Breast epithelium (tissue), 3 donors: Measurements from ENCODE around the gene EBF3.

Source experiments
- CTCF ChIP-seq, 3 donors: fragments of 450-650 bp; IDR thresholded peaks; one replicate each; pipeline ENCODE4 v1.5.1; 2016 to 2017; ENCODE audit warnings: antibody characterized with exemption in 3 of 3, mild to moderate bottlenecking in 3 of 3, moderate library complexity in 3 of 3
- POLR2A ChIP-seq: fragments of 450-650 bp; IDR thresholded peaks from one replicate; pipeline ENCODE4 v1.6.1; 2016; ENCODE audit warnings: antibody characterized with exemption, mild to moderate bottlenecking, moderate library complexity

GRCh38 chr10:129886263-129886662, 77.8 kb downstream of the EBF3 start:
- no peak for TF ChIP-seq CTCF (IDR thresholded peaks at IDR 0.05)
- TF ChIP-seq POLR2A: no peak
